Measurements from ENCODE around the gene ITGA6. TPM values are rescaled to one million over a fixed set of nuclear protein-coding genes. Genes with fewer than 3 reads are reported as not detected.

Gene ITGA6
- total RNA-seq, 1 experiment from 2014 or later, result 78.3 TPM

DNA sequence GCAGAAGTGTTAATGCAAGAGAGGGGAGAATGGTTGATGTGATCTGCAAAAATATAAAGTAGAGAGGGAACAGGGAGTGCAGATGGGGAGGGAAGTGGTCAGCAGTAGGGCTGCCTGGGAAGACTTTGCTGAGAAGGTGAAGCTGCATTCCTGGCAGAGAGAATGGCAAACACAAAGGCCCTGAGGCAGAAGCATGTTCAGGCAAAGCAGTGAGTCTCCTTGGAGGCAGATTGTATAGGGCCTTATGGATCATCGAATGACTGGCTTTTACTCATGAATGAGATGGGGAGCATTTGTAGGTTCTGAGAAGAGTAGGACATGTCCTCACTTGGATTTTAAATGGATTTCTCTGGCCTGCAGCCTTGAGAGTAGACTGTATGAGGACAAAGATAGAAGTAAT, 9.5 kb downstream of the ITGA6 start:
- no peak for DNase-seq
- Histone ChIP-seq H3K4me2 (ENCODE audit: insufficient read depth, insufficient read length, low read length) (no peak overlapping the region), H3T11ph (ENCODE audit: low read length) (no peak overlapping the region), H3K23me2 (ENCODE audit: insufficient read length, low read depth, low read length, poor library complexity, severe bottlenecking) (no peaks in the 10 kb centered on the region), H2BK15ac (ENCODE audit: low read depth, low read length) (no peak overlapping the region), H3K23ac (ENCODE audit: insufficient read length, low read depth, low read length) (no peak overlapping the region), H4K20me1 (ENCODE audit: control insufficient read depth, insufficient read depth, insufficient read length) (no peaks in the 10 kb centered on the region), H3K18ac (ENCODE audit: insufficient read length, low read depth, low read length) (no peak overlapping the region), H3K4me1 (ENCODE audit: insufficient read depth, low read length) (peaks cover 42% of the 10 kb centered on the region), H2BK20ac (ENCODE audit: low read depth, low read length, poor library complexity, severe bottlenecking) (no peak overlapping the region), H3K56ac (ENCODE audit: insufficient read length, low read depth, low read length) (no peak overlapping the region), H3K79me1 (ENCODE audit: insufficient read depth, low read depth, low read length, poor library complexity, severe bottlenecking) (peaks cover 15% of the 10 kb centered on the region), H3K14ac (ENCODE audit: insufficient read depth, low read length) (no peak overlapping the region), H4K91ac (ENCODE audit: insufficient read length, low read depth, low read length) (no peak overlapping the region), H4K5ac (ENCODE audit: insufficient read length, low read depth, low read length) (no peak overlapping the region), H4K8ac (replicated peaks; ENCODE audit: insufficient read length, low read depth, low read length) (no peak overlapping the region), H3K9me3 (ENCODE audit: control insufficient read depth, low read depth, low read length) (no peaks in the 10 kb centered on the region), H2AFZ (ENCODE audit: low read length) (no peak overlapping the region), H2BK5ac (ENCODE audit: insufficient read length, low read length) (no peak overlapping the region), H3K9ac (ENCODE audit: extremely low read depth, insufficient read length, low read length) (no peak overlapping the region), H3K4ac (ENCODE audit: low read depth, low read length) (no peak overlapping the region), H2AK5ac (ENCODE audit: insufficient read length, low read length) (no peak overlapping the region), H3K27me3 (ENCODE audit: insufficient read depth, low read length) (no peaks in the 10 kb centered on the region), H2BK12ac (ENCODE audit: insufficient read length, low read depth, low read length) (no peak overlapping the region), H3K27ac (ENCODE audit: insufficient read length, low read depth, low read length) (no peak overlapping the region), H2BK120ac (ENCODE audit: low read depth, low read length, poor library complexity, severe bottlenecking) (no peak overlapping the region), H3K79me2 (ENCODE audit: insufficient read depth, low read length) (peaks cover 35% of the 10 kb centered on the region; the same call in 1 of the 2 replicates)
- Mint-ChIP-seq H3K27me3 (ENCODE audit: low read depth) (no peaks in the 10 kb centered on the region), H3K4me1 (peaks cover 66% of the 10 kb centered on the region in 2 experiments), H3K36me3 (ENCODE audit: insufficient read depth in 1 of 3, low read depth in 3 of 3) (peaks cover 2 to 11% (median 9%) of the 10 kb centered on the region in 3 experiments; a peak in 6 of 7 replicates), H3K4me3 (no peak overlapping the region), H3K27ac (no peak overlapping the region), H3K9me3 (no peaks in the 10 kb centered on the region)
- TF ChIP-seq, protein P1, sequence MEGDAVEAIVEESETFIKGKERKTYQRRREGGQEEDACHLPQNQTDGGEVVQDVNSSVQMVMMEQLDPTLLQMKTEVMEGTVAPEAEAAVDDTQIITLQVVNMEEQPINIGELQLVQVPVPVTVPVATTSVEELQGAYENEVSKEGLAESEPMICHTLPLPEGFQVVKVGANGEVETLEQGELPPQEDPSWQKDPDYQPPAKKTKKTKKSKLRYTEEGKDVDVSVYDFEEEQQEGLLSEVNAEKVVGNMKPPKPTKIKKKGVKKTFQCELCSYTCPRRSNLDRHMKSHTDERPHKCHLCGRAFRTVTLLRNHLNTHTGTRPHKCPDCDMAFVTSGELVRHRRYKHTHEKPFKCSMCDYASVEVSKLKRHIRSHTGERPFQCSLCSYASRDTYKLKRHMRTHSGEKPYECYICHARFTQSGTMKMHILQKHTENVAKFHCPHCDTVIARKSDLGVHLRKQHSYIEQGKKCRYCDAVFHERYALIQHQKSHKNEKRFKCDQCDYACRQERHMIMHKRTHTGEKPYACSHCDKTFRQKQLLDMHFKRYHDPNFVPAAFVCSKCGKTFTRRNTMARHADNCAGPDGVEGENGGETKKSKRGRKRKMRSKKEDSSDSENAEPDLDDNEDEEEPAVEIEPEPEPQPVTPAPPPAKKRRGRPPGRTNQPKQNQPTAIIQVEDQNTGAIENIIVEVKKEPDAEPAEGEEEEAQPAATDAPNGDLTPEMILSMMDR (conservative IDR thresholded peaks at IDR 0.05), result no peak
- no CpG with 5 or more reads among the region's 1 CpG for WGBS (ENCODE audit: extremely low coverage, insufficient read length, low lambda C conversion rate)

All from H9 (cell line).